HG03378 (cell line): ENCODE measurements around the gene SPINK8.
"Not testable (repeated sequence)": the region's sequence is repeated elsewhere in the genome, so short reads cannot be mapped to it uniquely, and the experiment has no call there.

Experiments used
- ATAC-seq: cut with Tn5 transposase; IDR thresholded peaks from one replicate; pipeline ENCODE4 v1.9.1; 2021; ENCODE audit warnings: mild to moderate bottlenecking, moderate library complexity; ENCODE audit not compliant: unreplicated experiment

Gene SPINK8

GRCh38 chr3:48333346-48334245, at the start of gene SPINK8:
SPINK8 (minus strand) TSS chr3:48333661; CDS start chr3:48328341, 5,320 bp downstream.
- not testable (repeated sequence) for ATAC-seq

GRCh38 chr3:48372862-48373435, 39.5 kb upstream of the SPINK8 start:
- no peak for ATAC-seq

DNA sequence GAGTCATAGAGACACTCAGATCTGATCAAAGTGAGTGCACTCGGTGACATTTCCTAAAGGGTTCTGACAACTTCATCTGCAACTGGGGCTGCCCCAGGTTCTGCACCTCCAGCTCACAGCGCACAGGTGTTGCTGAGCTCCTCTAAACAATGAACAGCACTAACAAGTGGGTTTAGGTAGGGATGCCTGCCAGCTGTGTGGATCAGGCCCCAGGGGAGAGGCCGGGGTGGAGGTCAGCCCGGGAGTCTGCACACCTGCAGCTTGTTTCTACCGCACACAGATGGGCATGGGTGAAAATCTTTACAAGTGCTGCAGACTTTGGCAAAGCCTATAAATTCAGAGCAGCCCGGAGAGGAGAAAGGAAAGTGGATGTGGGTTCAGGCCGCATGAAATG, 38.9 kb upstream of the SPINK8 start:
- no peak for ATAC-seq

DNA sequence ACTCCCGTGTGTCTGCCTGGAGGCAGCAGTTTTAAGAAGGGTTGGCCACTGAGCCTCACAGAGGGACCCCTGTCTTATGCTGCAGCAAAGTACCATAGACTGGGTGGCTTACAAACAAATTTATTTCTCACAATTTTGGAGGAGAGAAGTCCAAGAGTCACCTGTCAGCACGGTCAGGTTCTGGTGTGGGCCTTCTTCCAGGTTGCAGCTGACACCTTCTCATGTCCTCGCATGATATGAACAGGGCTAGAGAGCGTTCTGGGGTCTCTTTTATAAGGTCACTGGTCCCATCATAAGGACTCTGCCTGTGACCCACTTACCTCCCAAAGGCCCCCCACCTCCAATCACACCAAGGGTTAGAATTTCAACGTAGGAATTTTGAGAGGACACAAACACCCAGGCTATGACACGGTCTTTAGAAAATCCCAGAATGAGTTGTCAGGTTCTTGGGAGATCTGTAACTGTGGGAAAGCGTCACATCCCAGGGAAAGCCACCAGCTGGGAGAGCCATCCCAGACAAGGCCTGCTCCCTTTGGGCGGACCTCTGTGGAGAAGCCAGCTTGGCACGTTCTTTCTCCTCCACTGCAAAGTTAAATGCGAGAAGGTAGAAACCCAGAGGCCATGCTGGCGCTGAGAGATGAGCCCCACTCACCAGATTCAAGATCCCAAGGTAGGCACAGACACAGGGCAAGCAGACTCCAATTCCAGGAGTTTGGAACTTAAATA, 38.4 kb upstream of the SPINK8 start, which contains the start of gene FBXW12:
TSS of gene FBXW12 (plus strand) at position 569 of the 726 bp plus-strand sequence. CDS start 549 bp downstream, outside the sequence.
- no peak for ATAC-seq

GRCh38 chr3:48370333-48370713, 36.9 kb upstream of the SPINK8 start:
- ATAC-seq, result no peak

DNA sequence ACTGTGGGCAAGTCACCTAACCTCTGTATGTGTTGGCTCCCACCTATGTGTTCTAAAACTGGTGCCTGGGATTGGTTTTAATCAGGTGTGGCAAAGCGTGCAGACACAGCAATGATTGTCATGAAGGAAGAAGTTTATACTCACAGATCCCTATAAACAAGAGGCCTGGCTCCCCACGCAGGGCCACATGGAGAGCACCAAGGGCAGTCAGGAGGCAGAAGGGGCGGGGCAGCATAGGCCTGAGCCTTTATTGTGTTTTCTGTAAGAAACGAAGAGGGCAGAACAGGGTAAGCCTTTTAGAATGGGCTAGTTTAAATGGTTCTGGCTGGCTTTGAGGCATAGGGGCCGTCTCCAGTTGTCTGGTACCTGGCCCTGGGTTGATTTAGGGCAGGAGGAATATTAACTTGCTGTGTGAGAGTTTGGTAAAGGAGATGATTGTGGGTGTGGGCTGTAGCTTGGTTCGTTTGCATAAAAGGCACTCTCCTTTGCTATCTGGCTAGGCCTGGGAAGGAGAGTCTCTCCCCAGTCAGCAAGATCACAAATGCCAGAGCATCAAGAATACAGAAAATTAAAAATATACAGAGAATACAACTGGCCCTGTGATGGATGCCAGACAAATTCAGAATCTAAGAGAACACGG, 36.4 kb upstream of the SPINK8 start:
- no peak for ATAC-seq

DNA sequence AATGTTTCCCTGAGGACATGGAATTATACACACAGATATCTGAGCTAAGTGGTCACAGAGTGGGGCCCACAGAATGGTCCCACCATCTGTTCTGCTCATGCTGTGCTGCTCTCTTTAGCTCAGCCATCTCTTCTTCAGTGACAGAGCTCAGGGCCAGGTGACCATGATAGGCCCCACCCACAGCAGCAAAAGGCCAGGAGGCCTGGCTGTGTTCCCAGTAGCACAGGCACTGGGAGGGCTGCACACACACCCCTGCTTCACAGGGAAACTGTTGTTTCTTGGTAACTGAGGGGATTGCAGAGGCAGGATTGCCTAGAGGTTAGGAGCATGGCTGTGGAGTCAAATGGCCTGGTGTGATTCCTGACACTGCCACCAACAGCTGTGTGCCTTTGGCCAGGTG, 33.7 kb upstream of the SPINK8 start:
- ATAC-seq, result no peak

DNA sequence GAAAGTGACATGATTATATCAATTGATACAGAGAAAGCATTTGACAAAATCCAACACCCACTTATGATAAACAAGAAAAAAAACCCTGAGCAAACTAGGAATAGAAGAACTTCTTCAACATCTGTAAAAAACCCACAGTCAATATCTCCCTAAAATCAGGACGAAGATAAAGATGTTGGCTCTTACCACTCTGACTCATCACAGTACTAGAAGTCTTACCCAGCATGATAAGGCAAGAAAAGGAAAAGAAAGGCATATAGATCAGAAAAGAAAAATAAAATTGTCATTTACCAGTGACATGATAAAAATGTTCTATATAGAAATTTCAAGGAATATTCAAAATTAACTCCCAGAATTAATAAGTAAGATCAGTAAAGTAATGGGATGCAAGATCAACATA, 31.4 kb upstream of the SPINK8 start:
- ATAC-seq, result no peak

GRCh38 chr3:48361928-48362327, 28.5 kb upstream of the SPINK8 start:
- ATAC-seq, result no peak

DNA sequence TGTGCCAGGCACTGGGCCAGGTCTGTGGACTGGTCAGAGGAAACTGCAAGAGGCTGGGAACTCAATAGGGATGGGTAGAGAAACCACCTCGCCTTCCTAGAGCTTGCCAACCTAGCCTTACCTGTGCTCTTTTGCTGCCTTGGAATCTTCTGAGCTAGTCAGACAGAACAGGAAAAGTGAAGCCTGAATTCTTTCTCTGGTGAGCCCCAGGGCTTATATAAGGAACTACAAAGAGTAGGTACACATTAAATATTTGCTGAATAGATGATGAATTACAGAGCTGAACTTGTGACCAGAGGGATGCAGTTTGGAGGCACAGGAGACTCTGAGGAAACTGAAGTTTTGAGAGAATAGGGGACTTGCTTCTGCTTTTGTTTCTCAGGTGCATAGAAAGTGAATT, 23.0 kb upstream of the SPINK8 start:
- ATAC-seq, result no peak

GRCh38 chr3:48353987-48354386, 20.5 kb upstream of the SPINK8 start:
- ATAC-seq, result no peak

DNA sequence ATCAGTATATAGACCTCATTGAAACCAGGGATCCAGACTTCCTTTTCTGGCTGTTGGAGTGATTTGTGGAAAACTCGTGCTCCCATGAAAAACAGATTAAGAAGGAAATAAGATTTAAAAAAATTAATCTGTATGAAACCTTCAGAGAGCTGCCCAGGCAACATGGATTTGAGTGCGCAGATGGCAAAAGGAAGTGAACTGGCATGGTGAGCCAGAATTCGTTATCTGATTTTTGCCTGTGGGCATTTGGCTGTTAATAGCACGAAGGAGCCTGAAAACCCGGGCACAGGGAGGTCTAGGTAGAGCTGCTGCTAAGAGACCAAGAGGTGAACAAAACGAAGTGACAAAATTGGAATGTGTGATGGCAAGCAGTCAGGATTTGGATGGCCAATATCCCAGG, 19.1 kb upstream of the SPINK8 start:
- no peak for ATAC-seq

DNA sequence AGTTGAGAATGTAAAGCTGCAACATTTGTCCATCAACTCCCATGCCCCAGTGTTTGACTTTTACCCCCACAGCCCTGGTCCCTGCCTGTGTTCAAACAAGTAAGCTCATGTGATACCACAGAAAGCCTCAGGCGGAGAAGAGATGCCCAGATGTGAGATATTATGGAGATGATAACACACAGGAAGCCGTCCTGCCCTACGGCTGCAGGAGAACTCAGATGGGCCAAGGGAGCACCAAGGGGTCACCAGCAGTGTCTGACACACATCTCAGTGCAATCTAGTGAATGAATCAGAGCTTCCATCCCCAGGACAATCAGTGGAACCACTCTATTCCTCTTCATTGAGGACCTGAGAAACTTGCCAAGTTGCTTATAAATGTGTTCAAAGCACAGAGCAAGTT, 14.0 kb upstream of the SPINK8 start:
- no peak for ATAC-seq

DNA sequence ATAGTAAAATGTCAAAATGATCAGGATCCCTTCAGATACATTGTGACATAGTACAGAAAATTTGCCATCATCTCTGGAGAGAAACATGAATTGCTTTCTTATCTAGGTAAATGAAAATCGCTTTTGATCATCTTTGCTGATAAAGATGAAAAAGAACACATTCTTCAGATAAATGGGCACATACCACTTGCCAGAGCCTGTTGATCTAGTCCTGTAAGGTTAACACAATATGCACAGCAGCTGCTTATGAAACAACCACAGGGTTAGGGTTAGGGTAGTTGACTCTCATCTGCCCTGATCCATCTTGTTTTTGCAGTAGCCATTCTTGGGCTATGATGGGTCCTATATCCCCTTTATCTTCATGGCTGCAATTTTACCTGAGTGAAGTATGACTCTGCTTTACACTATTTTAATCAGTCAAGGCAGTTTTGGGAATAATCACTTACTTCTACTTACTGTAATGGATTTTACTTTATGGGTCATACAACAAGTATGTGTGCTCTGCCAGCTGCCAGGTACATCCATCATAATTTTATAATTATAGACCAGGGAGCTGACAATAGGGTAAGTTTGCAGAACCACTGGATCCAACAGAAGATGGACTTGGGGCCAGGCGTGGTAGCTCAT, 12.6 kb upstream of the SPINK8 start:
- ATAC-seq, result no peak

DNA sequence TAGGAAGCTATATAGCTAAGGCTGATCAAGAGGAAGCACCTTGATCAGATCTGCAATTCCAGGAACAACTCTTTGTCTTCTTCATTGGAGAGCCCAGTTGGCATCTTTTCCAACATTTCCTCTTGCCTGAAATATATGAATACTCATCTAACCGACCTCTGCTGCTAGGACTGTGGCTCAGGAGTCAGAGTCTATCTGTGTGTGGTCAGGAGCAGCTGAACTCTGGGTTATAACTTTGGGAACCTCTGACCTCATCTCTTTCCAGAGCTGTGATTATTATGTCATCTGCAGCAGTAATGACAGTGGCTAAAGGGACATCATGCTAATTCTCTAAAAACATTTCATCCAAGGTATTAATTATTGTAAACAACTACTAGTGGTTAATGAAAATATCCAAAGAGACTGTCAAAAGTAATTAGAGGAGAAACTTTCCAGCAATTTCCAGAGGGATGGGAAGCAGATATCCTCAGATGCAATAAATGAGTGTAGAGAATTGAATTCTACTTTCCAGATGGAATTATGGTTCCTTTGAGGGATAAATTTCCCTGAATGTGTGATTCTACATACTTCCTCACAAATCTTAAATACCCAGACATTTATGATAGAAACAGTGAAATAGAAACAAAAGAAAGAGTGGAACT, 11.5 kb upstream of the SPINK8 start:
- ATAC-seq, result no peak

- ATAC-seq, result no peak
Observed at GRCh38 chr3:48343432-48343831, 10.0 kb upstream of the SPINK8 start.

GRCh38 chr3:48338635-48339034, 5.2 kb upstream of the SPINK8 start:
- ATAC-seq, result no peak

GRCh38 chr3:48337536-48337935, 4.1 kb upstream of the SPINK8 start:
- ATAC-seq, result not testable (repeated sequence)

DNA sequence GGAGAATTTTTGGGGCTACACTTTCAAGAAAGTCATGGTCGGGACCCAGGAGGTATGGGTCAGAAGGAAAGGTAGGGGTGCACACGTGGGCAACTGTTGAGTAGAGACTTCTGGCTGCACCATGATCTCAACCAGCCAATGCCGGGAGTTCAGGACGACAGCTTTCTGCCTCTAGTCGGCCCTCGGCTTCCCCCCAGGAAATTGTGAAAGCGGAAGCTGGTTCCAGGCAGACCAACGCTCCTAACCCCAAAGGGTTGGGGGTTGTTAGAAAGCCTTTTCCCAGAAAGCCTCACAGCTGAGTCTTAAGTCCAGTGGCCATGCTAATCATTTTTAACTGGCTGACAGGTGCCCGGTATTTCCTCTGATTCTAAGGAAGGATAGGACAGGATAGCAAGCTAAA, 1.8 kb upstream of the SPINK8 start:
- not testable (repeated sequence) for ATAC-seq

DNA sequence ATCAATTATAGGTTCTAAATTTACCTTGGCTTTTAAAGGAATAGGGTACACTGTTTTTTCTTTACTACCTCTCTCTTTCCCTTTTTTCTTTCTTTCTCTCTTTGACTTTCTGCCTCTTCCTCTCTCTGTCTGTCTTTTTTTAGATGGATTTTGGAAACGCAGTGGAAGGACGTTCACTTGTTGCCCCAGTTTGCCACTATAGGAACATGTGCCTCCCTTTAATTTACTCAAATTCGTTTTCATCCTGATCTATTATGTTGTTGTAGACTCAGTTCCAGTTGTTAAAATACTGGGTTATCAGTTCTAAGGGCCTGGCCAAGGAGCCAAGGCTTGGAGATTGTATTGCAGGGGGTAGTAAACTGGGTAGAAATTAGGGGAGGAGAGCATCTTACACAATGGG, 1.1 kb upstream of the SPINK8 start:
- ATAC-seq, result no peak
